Parathyroid adenoma (tissue), 2 donors: ENCODE data around the gene KRTAP5-9.
"Not testable (repeated sequence)": the region's sequence is repeated elsewhere in the genome, so short reads cannot be mapped to it uniquely, and the experiment has no call there.

Experiments used
- H2AFZ ChIP-seq: fragments of 300-600 bp; sonication (generic); one replicate; pipeline ENCODE4 v1.7.0; 2017; ENCODE audit warnings: antibody characterized with exemption, mild to moderate bottlenecking
- H3K27ac ChIP-seq: fragments of 300-600 bp; sonication (generic); one replicate; pipeline ENCODE4 v1.7.0; 2017
- H3K27me3 ChIP-seq: fragments of 300-600 bp; sonication (generic); one replicate; pipeline ENCODE4 v1.7.0; 2017; ENCODE audit warnings: low read length; ENCODE audit not compliant: control insufficient read depth, insufficient read depth
- H3K36me3 ChIP-seq: fragments of 300-600 bp; sonication (generic); one replicate; pipeline ENCODE4 v1.7.0; 2017; ENCODE audit warnings: low read length; ENCODE audit not compliant: control insufficient read depth, insufficient read depth
- H3K4me1 ChIP-seq: fragments of 300-600 bp; sonication (generic); one replicate; pipeline ENCODE4 v1.7.0; 2017; ENCODE audit warnings: control low read depth
- H3K4me2 ChIP-seq: fragments of 300-600 bp; sonication (generic); one replicate; pipeline ENCODE4 v1.7.0; 2017; ENCODE audit warnings: low read length
- H3K4me3 ChIP-seq: fragments of 300-600 bp; sonication (generic); one replicate; pipeline ENCODE4 v1.7.0; 2017; ENCODE audit warnings: low read depth, low read length
- H3K79me2 ChIP-seq: fragments of 300-600 bp; sonication (generic); one replicate; pipeline ENCODE4 v1.7.0; 2017; ENCODE audit warnings: control low read depth
- H3K9ac ChIP-seq: fragments of 300-600 bp; sonication (generic); one replicate; pipeline ENCODE4 v1.7.0; 2017; ENCODE audit warnings: mild to moderate bottlenecking
- H3K9me3 ChIP-seq: fragments of 300-600 bp; sonication (generic); one replicate; pipeline ENCODE4 v1.7.0; 2017; ENCODE audit warnings: low read length; ENCODE audit not compliant: control insufficient read depth
- TF ChIP-seq, protein P1 (sequence below): fragments of 300-600 bp; sonication (generic); IDR thresholded peaks from one replicate; pipeline ENCODE4 v1.7.0; 2017; ENCODE audit warnings: antibody characterized with exemption, mild to moderate bottlenecking
- donor health status: primary hyperparathyroidism.

The KRTAP5-9 gene

DNA sequence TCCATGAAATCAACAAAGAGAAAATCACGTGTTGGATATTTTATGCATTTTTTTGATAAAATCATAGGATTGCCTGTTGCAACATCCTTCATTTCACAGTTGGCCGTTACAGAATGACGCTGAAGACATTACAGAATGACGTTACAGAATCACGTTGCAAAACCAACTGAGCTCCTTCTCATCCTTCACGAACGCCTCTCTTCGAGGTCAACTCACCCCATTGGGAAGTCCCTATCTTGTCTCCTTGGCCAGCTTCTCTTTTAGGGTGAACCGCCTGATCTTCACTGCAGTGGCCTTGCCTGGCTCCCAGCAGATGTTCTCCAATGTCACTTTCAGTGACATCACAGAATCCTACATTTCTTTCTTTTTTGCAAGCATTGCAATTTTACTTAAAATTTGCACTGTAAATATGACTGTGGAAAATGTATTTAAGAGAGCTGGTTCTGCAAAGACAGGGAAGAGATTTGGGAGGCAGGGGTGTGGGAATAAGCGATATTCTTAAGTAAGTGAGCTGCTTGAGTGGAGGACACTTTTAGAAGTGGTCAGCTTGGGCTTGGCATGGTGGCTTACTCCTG lies 16.1 kb upstream of the KRTAP5-9 start:
- Histone ChIP-seq H3K4me3 (no peak overlapping the region), H3K9me3 (no peaks in the 10 kb centered on the region), H3K4me2 (no peak overlapping the region), H3K4me1 (no peaks in the 10 kb centered on the region), H3K9ac (no peak overlapping the region), H2AFZ (no peak overlapping the region), H3K36me3 (no peaks in the 10 kb centered on the region), H3K27me3 (no peaks in the 10 kb centered on the region), H3K27ac (no peak overlapping the region), H3K79me2 (no peaks in the 10 kb centered on the region)
- TF ChIP-seq, protein P1, sequence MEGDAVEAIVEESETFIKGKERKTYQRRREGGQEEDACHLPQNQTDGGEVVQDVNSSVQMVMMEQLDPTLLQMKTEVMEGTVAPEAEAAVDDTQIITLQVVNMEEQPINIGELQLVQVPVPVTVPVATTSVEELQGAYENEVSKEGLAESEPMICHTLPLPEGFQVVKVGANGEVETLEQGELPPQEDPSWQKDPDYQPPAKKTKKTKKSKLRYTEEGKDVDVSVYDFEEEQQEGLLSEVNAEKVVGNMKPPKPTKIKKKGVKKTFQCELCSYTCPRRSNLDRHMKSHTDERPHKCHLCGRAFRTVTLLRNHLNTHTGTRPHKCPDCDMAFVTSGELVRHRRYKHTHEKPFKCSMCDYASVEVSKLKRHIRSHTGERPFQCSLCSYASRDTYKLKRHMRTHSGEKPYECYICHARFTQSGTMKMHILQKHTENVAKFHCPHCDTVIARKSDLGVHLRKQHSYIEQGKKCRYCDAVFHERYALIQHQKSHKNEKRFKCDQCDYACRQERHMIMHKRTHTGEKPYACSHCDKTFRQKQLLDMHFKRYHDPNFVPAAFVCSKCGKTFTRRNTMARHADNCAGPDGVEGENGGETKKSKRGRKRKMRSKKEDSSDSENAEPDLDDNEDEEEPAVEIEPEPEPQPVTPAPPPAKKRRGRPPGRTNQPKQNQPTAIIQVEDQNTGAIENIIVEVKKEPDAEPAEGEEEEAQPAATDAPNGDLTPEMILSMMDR, result no peak

DNA sequence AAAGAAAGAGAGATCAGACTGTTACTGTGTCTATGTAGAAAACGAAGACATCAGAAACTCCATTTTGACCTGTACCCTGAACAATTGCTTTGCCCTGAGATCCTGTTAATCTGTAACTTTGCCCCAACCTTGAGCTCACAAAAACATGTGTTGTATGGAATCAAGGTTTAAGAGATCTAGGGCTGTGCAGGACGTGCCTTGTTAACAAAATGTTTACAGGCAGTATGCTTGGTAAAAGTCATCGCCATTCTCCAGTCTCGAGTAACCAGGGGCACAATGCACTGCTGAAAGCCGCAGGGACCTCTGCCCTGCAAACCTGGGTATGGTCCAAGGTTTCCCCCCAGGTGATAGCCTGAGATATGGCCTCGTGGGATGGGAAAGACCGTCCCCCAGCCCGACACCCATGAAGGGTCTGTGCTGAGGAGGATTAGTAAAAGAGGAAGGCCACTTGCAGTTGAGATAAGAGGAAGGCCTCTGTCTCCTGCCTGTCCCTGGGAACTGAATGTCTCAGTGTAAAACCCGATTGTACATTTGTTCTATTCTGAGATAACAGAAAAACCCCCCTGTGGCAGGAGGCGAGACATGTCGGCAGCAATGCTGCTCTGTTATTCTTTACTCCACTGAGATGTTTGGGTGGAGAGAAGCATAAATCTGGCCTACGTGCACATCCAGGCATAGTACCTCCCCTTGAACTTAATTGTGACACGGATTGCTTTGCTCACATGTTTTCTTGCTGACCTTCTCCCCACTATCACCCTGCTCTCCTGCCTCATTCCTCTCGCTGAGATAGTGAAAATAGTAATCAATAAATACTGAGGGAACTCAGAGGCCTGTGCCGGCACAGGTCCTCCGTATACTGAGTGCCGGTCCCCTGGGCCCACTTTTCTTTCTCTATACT lies 13.3 kb upstream of the KRTAP5-9 start:
- H3K4me2 ChIP-seq, H3K9me3 ChIP-seq, H3K4me3 ChIP-seq, H3K9ac ChIP-seq, H3K27ac ChIP-seq, H3K36me3 ChIP-seq, H3K4me1 ChIP-seq, H3K27me3 ChIP-seq, H3K79me2 ChIP-seq, H2AFZ ChIP-seq: not testable (repeated sequence)

DNA sequence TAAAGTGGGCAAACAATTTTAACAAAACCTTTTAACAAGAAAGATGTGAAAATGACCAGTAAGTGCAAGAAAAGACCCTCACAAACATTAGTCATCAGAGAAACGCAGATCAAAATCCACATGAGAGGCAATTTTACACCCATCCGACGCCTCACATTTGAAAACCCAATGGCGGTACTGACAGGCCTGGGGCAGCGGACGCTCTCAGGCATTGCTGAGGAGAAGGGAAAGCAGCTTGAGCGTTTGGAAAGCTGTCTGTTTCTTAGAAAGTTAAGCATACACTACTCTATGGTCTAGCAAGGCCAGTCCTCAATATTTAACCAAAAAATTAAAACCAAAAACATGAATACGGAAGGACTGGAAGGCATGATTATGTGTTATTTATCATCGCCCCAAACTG lies 12.4 kb upstream of the KRTAP5-9 start:
- TF ChIP-seq, protein P1, result no peak
- H3K79me2 ChIP-seq, result no peaks in the 10 kb centered on the region
- H3K27ac ChIP-seq, result no peak overlapping the region

GRCh38 chr11:71537537-71537936 lies 10.7 kb upstream of the KRTAP5-9 start:
- Histone ChIP-seq H3K4me3 (no peak overlapping the region), H3K79me2 (no peaks in the 10 kb centered on the region), H3K4me2 (no peak overlapping the region), H3K4me1 (no peaks in the 10 kb centered on the region), H3K36me3 (no peaks in the 10 kb centered on the region), H3K27me3 (no peaks in the 10 kb centered on the region), H2AFZ (no peak overlapping the region), H3K9ac (no peak overlapping the region), H3K27ac (no peak overlapping the region), H3K9me3 (no peaks in the 10 kb centered on the region)
- TF ChIP-seq, protein P1, result no peak

More for the DNA sequence above, 12.4 kb upstream of the KRTAP5-9 start:
- Histone ChIP-seq H3K4me3 (no peak overlapping the region), H3K36me3 (no peaks in the 10 kb centered on the region), H3K4me2 (no peak overlapping the region), H3K9me3 (no peaks in the 10 kb centered on the region), H3K27me3 (no peaks in the 10 kb centered on the region), H3K4me1 (no peaks in the 10 kb centered on the region), H2AFZ (no peak overlapping the region), H3K9ac (no peak overlapping the region)

GRCh38 chr11:71537977-71538665 lies 10.1 kb upstream of the KRTAP5-9 start, which contains the start of gene KRTAP5-8:
Gene KRTAP5-8, plus strand, starts transcription at chr11:71538025. Its CDS starts 31 bp downstream, at chr11:71538056.
- not testable (repeated sequence) for H3K4me1 ChIP-seq, H3K9ac ChIP-seq, H3K4me3 ChIP-seq, H3K9me3 ChIP-seq, H3K4me2 ChIP-seq, H3K27ac ChIP-seq, H2AFZ ChIP-seq, H3K36me3 ChIP-seq, H3K79me2 ChIP-seq, H3K27me3 ChIP-seq
